Liver (tissue), 3 donors: ENCODE data around the gene GPR42.

ENCODE experiments used
- EGR1 ChIP-seq, 2 donors: IDR thresholded peaks; 2 replicates each; pipeline ENCODE4 v1.6.1; 2016 to 2018; ENCODE audit warnings: antibody characterized with exemption in 2 of 2, low read depth in 2 of 2
- SP1 ChIP-seq: IDR thresholded peaks from 2 replicates; pipeline ENCODE4 v1.6.1; 2018; ENCODE audit warnings: antibody characterized with exemption, mild to moderate bottlenecking
- YY1 ChIP-seq: IDR thresholded peaks from 2 replicates; pipeline ENCODE4 v1.6.1; 2016; ENCODE audit warnings: antibody characterized with exemption, mild to moderate bottlenecking
- TF ChIP-seq, protein P1 (sequence below): fragments of 150-350 bp; IDR thresholded peaks from 2 replicates; pipeline ENCODE4 v1.5.1; 2017; ENCODE audit warnings: improper control_type of control experiment, low read depth, low read length; ENCODE audit not compliant: missing input control
- donor health status: healthy.
- donor health status: healthy.

DNA sequence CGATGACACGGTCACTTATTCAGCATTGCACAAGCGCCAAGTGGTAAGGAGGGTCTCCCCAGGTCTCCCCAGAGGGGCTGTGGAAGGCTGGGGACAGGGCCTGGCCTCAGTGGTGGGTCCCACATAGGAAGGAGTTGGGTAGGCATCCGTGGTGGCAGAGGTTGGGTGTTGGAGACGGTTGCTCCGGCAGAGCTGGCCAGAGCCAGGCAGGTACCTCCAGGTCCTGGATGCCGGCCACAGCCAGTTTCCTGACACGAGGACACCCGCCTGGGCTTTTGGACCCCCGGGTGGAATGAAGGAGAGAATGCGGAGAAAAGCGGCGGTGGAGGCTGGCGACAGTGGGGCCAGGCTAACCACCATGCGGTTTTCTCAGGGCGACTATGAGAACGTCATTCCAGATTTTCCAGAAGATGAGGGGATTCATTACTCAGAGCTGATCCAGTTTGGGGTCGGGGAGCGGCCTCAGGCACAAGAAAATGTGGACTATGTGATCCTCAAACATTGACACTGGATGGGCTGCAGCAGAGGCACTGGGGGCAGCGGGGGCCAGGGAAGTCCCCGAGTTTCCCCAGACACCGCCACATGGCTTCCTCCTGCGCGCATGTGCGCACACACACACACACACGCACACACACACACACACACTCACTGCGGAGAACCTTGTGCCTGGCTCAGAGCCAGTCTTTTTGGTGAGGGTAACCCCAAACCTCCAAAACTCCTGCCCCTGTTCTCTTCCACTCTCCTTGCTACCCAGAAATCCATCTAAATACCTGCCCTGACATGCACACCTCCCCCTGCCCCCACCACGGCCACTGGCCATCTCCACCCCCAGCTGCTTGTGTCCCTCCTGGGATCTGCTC is 24.4 kb upstream of the GPR42 start:
- TF ChIP-seq, protein P1, sequence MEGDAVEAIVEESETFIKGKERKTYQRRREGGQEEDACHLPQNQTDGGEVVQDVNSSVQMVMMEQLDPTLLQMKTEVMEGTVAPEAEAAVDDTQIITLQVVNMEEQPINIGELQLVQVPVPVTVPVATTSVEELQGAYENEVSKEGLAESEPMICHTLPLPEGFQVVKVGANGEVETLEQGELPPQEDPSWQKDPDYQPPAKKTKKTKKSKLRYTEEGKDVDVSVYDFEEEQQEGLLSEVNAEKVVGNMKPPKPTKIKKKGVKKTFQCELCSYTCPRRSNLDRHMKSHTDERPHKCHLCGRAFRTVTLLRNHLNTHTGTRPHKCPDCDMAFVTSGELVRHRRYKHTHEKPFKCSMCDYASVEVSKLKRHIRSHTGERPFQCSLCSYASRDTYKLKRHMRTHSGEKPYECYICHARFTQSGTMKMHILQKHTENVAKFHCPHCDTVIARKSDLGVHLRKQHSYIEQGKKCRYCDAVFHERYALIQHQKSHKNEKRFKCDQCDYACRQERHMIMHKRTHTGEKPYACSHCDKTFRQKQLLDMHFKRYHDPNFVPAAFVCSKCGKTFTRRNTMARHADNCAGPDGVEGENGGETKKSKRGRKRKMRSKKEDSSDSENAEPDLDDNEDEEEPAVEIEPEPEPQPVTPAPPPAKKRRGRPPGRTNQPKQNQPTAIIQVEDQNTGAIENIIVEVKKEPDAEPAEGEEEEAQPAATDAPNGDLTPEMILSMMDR = no peak
- no peak for TF ChIP-seq YY1
- no peak for TF ChIP-seq SP1
- no peak for TF ChIP-seq EGR1 (IDR thresholded peaks at IDR 0.05; ENCODE audit: low read depth in 2 of 2)
